Neural cell (in vitro differentiated cells): Measurements from ENCODE around the gene BRD2. TPM values are rescaled to one million over a fixed set of nuclear protein-coding genes. Genes with fewer than 3 reads are reported as not detected.

Source experiments
- H2AFZ ChIP-seq: fragments of 200-600, 300-800 bp; sonication (generic), shearing (Covaris generic); 2 replicates; pipeline ENCODE4 v1.6.0; 2014; ENCODE audit warnings: low read depth, mild to moderate bottlenecking, antibody characterized with exemption, low read length, moderate library complexity
- H3F3A ChIP-seq: fragments of 200-600 bp; shearing (Covaris generic); 2 replicates; pipeline ENCODE4 v1.6.1; 2016; ENCODE audit warnings: mild to moderate bottlenecking, moderate library complexity, mixed read lengths, antibody characterized with exemption, low read length; ENCODE audit not compliant: insufficient read depth, poor library complexity, severe bottlenecking
- H3K27ac ChIP-seq: fragments of 200-600, 300-800 bp; sonication (generic), shearing (Covaris generic); 2 replicates; pipeline ENCODE4 v1.5.1; 2014; ENCODE audit warnings: mild to moderate bottlenecking, low read length, moderate library complexity
- H3K27me3 ChIP-seq: fragments of 300-800, 200-600 bp; sonication (generic), shearing (Covaris generic); 2 replicates; pipeline ENCODE4 v1.6.0; 2014; ENCODE audit warnings: mild to moderate bottlenecking, low read depth, low read length, moderate library complexity; ENCODE audit not compliant: insufficient read depth
- H3K36me3 ChIP-seq: fragments of 300-800, 200-600 bp; sonication (generic), shearing (Covaris generic); 2 replicates; pipeline ENCODE4 v1.5.1; 2014; ENCODE audit warnings: mild to moderate bottlenecking, antibody characterized with exemption, low read length, moderate library complexity; ENCODE audit not compliant: insufficient read depth
- H3K4me2 ChIP-seq: fragments of 300-800, 200-600 bp; sonication (generic), shearing (Covaris generic); 2 replicates; pipeline ENCODE4 v1.6.0; 2014; ENCODE audit warnings: mild to moderate bottlenecking, low read length
- H3K4me3 ChIP-seq: fragments of 300-800, 200-600 bp; sonication (generic), shearing (Covaris generic); 2 replicates; pipeline ENCODE4 v1.5.1; 2014; ENCODE audit warnings: mild to moderate bottlenecking, low read length, moderate library complexity
- H3K79me2 ChIP-seq: fragments of 200-600 bp; shearing (Covaris generic); replicated peaks from 2 replicates; pipeline ENCODE4 v1.6.0; 2014; ENCODE audit warnings: mild to moderate bottlenecking, low read length, moderate library complexity; ENCODE audit not compliant: insufficient read depth
- H3K9ac ChIP-seq: fragments of 300-800, 200-600 bp; sonication (generic), shearing (Covaris generic); 2 replicates; pipeline ENCODE4 v1.6.1; 2016; ENCODE audit warnings: mild to moderate bottlenecking, low read length, mixed read lengths
- H3K9me2 ChIP-seq: fragments of 200-600 bp; shearing (Covaris generic); 2 replicates; pipeline ENCODE4 v1.6.1; 2016; ENCODE audit warnings: mild to moderate bottlenecking, low read length, mixed read lengths; ENCODE audit not compliant: insufficient read depth
- H3K9me3 ChIP-seq: fragments of 200-600, 300-800 bp; sonication (generic), shearing (Covaris generic); 2 replicates; pipeline ENCODE4 v1.6.1; 2016; ENCODE audit warnings: mild to moderate bottlenecking, mixed run types, low read length, moderate library complexity, mixed read lengths
- H4K20me1 ChIP-seq: fragments of 200-600 bp; shearing (Covaris generic); 2 replicates; pipeline ENCODE4 v1.6.1; 2016; ENCODE audit warnings: mild to moderate bottlenecking, mixed run types; ENCODE audit not compliant: insufficient read depth
- EP300 ChIP-seq: fragments of 450-650 bp; conservative IDR thresholded peaks from 2 replicates; pipeline ENCODE4 v1.6.1; 2014; ENCODE audit warnings: antibody characterized with exemption, mild to moderate bottlenecking, moderate library complexity; ENCODE audit not compliant: poor library complexity, severe bottlenecking
- EZH2 ChIP-seq: fragments of 200-600, 300-800 bp; shearing (Covaris generic), sonication (generic); IDR thresholded peaks from 2 replicates; pipeline ENCODE4 v1.6.1; 2014; ENCODE audit warnings: antibody characterized with exemption, low read length, borderline replicate concordance, mild to moderate bottlenecking; ENCODE audit not compliant: insufficient read depth, poor library complexity, severe bottlenecking
- MXI1 ChIP-seq: fragments of 450-650 bp; conservative IDR thresholded peaks from 2 replicates; pipeline ENCODE4 v1.6.1; 2014; ENCODE audit warnings: antibody characterized with exemption, mild to moderate bottlenecking; ENCODE audit not compliant: poor library complexity, severe bottlenecking
- POLR2AphosphoS5 ChIP-seq: IDR thresholded peaks from 2 replicates; pipeline ENCODE4 v1.6.1; 2012
- RAD21 ChIP-seq: fragments of 450-650 bp; conservative IDR thresholded peaks from 2 replicates; pipeline ENCODE4 v1.6.1; 2014; ENCODE audit warnings: antibody characterized with exemption, mild to moderate bottlenecking, moderate library complexity
- SMC3 ChIP-seq: fragments of 450-650 bp; conservative IDR thresholded peaks from 2 replicates; pipeline ENCODE4 v1.6.1; 2014; ENCODE audit warnings: antibody characterized with exemption, mild to moderate bottlenecking, moderate library complexity; ENCODE audit not compliant: poor library complexity
- TAF1 ChIP-seq: IDR thresholded peaks from 2 replicates; pipeline ENCODE4 v1.6.1; 2012; ENCODE audit warnings: low read depth
- polyA plus RNA-seq: library from polyadenylated mRNA; depleted of rRNA; stranded (reverse); fragments of >200 nt; gene quantifications from 2 replicates; pipeline ENCODE4 v1.2.3, GENCODE V29; 2014
- TF ChIP-seq, protein P1 (sequence below): IDR thresholded peaks from 2 replicates; pipeline ENCODE4 v1.6.1; 2012; ENCODE audit warnings: borderline replicate concordance
- TF ChIP-seq, protein P2 (sequence below): fragments of 450-650 bp; IDR thresholded peaks from 2 replicates; pipeline ENCODE4 v1.5.1; 2014; ENCODE audit warnings: antibody characterized with exemption, mild to moderate bottlenecking, moderate library complexity; ENCODE audit not compliant: poor library complexity, severe bottlenecking

BRD2 gene
- polyA plus RNA-seq, 1 donor from 2014 or later, result 107 TPM

DNA sequence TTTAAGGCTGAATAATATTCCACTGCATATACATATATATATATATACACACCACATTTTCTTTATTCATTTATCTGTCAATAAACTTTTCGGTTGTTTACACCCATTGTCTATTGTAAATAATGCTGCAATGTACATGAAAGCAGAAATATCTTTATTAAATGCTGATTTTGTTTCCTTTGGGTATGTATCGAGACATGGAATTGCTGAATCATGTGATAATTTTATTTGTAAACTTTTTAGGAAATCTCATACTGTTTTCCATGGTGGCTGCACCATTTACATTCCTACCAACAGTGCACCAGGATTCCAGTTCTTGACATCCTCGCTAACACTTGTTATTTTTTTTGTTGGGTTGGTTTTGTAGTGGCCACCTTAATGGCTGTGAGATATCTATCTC lies 55.1 kb downstream of the BRD2 start:
- Histone ChIP-seq H3K79me2 (no peaks in the 10 kb centered on the region), H3K27ac (no peak overlapping the region), H3K9me2 (no peaks in the 10 kb centered on the region), H3K36me3 (no peaks in the 10 kb centered on the region), H3K9ac (no peak overlapping the region), H3K4me2 (no peak overlapping the region), H3K27me3 (no peaks in the 10 kb centered on the region), H4K20me1 (no peaks in the 10 kb centered on the region), H2AFZ (no peak overlapping the region), H3F3A (no peaks in the 10 kb centered on the region), H3K4me3 (no peak overlapping the region), H3K9me3 (no peaks in the 10 kb centered on the region)
- TF ChIP-seq EZH2, result no peak
- no peak for TF ChIP-seq MXI1
- no peak for TF ChIP-seq RAD21
- TF ChIP-seq, protein P1, sequence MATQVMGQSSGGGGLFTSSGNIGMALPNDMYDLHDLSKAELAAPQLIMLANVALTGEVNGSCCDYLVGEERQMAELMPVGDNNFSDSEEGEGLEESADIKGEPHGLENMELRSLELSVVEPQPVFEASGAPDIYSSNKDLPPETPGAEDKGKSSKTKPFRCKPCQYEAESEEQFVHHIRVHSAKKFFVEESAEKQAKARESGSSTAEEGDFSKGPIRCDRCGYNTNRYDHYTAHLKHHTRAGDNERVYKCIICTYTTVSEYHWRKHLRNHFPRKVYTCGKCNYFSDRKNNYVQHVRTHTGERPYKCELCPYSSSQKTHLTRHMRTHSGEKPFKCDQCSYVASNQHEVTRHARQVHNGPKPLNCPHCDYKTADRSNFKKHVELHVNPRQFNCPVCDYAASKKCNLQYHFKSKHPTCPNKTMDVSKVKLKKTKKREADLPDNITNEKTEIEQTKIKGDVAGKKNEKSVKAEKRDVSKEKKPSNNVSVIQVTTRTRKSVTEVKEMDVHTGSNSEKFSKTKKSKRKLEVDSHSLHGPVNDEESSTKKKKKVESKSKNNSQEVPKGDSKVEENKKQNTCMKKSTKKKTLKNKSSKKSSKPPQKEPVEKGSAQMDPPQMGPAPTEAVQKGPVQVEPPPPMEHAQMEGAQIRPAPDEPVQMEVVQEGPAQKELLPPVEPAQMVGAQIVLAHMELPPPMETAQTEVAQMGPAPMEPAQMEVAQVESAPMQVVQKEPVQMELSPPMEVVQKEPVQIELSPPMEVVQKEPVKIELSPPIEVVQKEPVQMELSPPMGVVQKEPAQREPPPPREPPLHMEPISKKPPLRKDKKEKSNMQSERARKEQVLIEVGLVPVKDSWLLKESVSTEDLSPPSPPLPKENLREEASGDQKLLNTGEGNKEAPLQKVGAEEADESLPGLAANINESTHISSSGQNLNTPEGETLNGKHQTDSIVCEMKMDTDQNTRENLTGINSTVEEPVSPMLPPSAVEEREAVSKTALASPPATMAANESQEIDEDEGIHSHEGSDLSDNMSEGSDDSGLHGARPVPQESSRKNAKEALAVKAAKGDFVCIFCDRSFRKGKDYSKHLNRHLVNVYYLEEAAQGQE, result no peak
- TF ChIP-seq, protein P2, sequence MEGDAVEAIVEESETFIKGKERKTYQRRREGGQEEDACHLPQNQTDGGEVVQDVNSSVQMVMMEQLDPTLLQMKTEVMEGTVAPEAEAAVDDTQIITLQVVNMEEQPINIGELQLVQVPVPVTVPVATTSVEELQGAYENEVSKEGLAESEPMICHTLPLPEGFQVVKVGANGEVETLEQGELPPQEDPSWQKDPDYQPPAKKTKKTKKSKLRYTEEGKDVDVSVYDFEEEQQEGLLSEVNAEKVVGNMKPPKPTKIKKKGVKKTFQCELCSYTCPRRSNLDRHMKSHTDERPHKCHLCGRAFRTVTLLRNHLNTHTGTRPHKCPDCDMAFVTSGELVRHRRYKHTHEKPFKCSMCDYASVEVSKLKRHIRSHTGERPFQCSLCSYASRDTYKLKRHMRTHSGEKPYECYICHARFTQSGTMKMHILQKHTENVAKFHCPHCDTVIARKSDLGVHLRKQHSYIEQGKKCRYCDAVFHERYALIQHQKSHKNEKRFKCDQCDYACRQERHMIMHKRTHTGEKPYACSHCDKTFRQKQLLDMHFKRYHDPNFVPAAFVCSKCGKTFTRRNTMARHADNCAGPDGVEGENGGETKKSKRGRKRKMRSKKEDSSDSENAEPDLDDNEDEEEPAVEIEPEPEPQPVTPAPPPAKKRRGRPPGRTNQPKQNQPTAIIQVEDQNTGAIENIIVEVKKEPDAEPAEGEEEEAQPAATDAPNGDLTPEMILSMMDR, result no peak

DNA sequence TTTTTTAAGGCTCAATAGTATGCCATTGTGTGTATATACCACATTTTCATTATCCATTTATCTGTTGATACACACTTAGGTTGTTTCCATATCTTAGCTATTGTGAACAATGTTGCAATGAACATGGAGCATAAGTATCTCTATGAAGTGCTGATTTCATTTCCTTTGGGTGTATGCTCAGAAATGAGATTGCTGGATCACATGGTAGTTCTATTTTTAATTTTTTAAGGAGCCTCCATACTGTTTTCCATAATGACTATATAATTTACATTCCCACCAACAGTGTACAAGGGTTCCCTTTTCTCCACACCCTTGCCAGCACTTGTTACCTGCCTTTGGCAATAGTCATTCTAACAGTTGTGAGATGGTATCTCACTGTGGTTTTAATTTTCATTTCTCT lies 56.1 kb downstream of the BRD2 start:
- Histone ChIP-seq H3K9ac (no peak overlapping the region), H3K27ac (no peak overlapping the region), H3K9me2 (no peaks in the 10 kb centered on the region), H3F3A (no peaks in the 10 kb centered on the region), H2AFZ (no peak overlapping the region), H3K4me2 (no peak overlapping the region), H4K20me1 (no peaks in the 10 kb centered on the region), H3K27me3 (no peaks in the 10 kb centered on the region), H3K79me2 (no peaks in the 10 kb centered on the region), H3K4me3 (no peak overlapping the region), H3K36me3 (no peaks in the 10 kb centered on the region), H3K9me3 (no peaks in the 10 kb centered on the region)
- TF ChIP-seq RAD21, result no peak
- no peak for TF ChIP-seq EP300
- TF ChIP-seq, protein P2, result no peak
- no peak for TF ChIP-seq POLR2AphosphoS5
- TF ChIP-seq MXI1, result no peak
- no peak for TF ChIP-seq EZH2
- TF ChIP-seq TAF1, result no peak
- TF ChIP-seq SMC3, result no peak
- TF ChIP-seq, protein P1, result no peak
